Measurements from ENCODE around the gene FAM151B.

GRCh38 chr5:80487829-80488721 lies at the start of gene FAM151B:
- TF ChIP-seq, protein P1, sequence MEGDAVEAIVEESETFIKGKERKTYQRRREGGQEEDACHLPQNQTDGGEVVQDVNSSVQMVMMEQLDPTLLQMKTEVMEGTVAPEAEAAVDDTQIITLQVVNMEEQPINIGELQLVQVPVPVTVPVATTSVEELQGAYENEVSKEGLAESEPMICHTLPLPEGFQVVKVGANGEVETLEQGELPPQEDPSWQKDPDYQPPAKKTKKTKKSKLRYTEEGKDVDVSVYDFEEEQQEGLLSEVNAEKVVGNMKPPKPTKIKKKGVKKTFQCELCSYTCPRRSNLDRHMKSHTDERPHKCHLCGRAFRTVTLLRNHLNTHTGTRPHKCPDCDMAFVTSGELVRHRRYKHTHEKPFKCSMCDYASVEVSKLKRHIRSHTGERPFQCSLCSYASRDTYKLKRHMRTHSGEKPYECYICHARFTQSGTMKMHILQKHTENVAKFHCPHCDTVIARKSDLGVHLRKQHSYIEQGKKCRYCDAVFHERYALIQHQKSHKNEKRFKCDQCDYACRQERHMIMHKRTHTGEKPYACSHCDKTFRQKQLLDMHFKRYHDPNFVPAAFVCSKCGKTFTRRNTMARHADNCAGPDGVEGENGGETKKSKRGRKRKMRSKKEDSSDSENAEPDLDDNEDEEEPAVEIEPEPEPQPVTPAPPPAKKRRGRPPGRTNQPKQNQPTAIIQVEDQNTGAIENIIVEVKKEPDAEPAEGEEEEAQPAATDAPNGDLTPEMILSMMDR (conservative IDR thresholded peaks at IDR 0.05), result peak; percentile 56
- peak; percentile 62 for TF ChIP-seq ZFX (IDR thresholded peaks at IDR 0.05)
